H9 (cell line): Measurements from ENCODE around the gene ITGA11. TPM values are rescaled to one million over a fixed set of nuclear protein-coding genes. Genes with fewer than 3 reads are reported as not detected.

Source experiments
- DNase-seq: peaks from one replicate; pipeline ENCODE4 v3.0.0-alpha.2; 2017
- H2AFZ ChIP-seq: one replicate; pipeline ENCODE4 v1.6.1; 2013; ENCODE audit warnings: mild to moderate bottlenecking, low read length, control low read depth, moderate library complexity
- H2AK5ac ChIP-seq: 2 replicates; pipeline ENCODE4 v1.6.1; 2013; ENCODE audit warnings: low read length, control low read depth, mixed read lengths; ENCODE audit not compliant: insufficient read length
- H2BK120ac ChIP-seq: one replicate; pipeline ENCODE4 v1.6.1; 2013; ENCODE audit warnings: low read depth, mild to moderate bottlenecking, low read length, control low read depth, inconsistent platforms; ENCODE audit not compliant: poor library complexity, severe bottlenecking
- H2BK12ac ChIP-seq: 2 replicates; pipeline ENCODE4 v1.6.1; 2013; ENCODE audit warnings: low read length, control low read depth, mixed read lengths, low read depth; ENCODE audit not compliant: insufficient read length
- H2BK15ac ChIP-seq: 2 replicates; pipeline ENCODE4 v1.6.1; 2013; ENCODE audit warnings: low read depth, low read length, control low read depth
- H2BK20ac ChIP-seq: one replicate; pipeline ENCODE4 v1.6.1; 2013; ENCODE audit warnings: low read depth, mild to moderate bottlenecking, low read length, control low read depth, inconsistent platforms; ENCODE audit not compliant: poor library complexity, severe bottlenecking
- H2BK5ac ChIP-seq: 2 replicates; pipeline ENCODE4 v1.6.1; 2013; ENCODE audit warnings: low read length, control low read depth, mixed read lengths; ENCODE audit not compliant: insufficient read length
- H3K14ac ChIP-seq: 2 replicates; pipeline ENCODE4 v1.6.1; 2013; ENCODE audit warnings: low read length, control low read depth; ENCODE audit not compliant: insufficient read depth
- H3K18ac ChIP-seq: 2 replicates; pipeline ENCODE4 v1.6.1; 2013; ENCODE audit warnings: low read depth, mild to moderate bottlenecking, mixed read lengths, low read length, control low read depth; ENCODE audit not compliant: insufficient read length
- H3K23ac ChIP-seq: 2 replicates; pipeline ENCODE4 v1.6.1; 2013; ENCODE audit warnings: low read length, control low read depth, mixed read lengths, low read depth; ENCODE audit not compliant: insufficient read length
- H3K23me2 ChIP-seq: 2 replicates; pipeline ENCODE4 v1.6.1; 2013; ENCODE audit warnings: low read depth, mild to moderate bottlenecking, mixed read lengths, low read length, control low read depth; ENCODE audit not compliant: insufficient read length, poor library complexity, severe bottlenecking
- H3K27ac ChIP-seq: 2 replicates; pipeline ENCODE4 v1.5.1; 2013; ENCODE audit warnings: low read length, control low read depth, mixed read lengths, low read depth; ENCODE audit not compliant: insufficient read length
- H3K27me3 ChIP-seq: 2 replicates; pipeline ENCODE4 v1.6.1; 2013; ENCODE audit warnings: low read length, control low read depth, inconsistent platforms; ENCODE audit not compliant: insufficient read depth
- H3K4ac ChIP-seq: 2 replicates; pipeline ENCODE4 v1.6.1; 2013; ENCODE audit warnings: low read depth, mild to moderate bottlenecking, control low read depth, inconsistent platforms, low read length, moderate library complexity
- H3K4me1 ChIP-seq: 2 replicates; pipeline ENCODE4 v1.6.1; 2013; ENCODE audit warnings: low read length, control low read depth, inconsistent platforms; ENCODE audit not compliant: insufficient read depth
- H3K4me2 ChIP-seq: 2 replicates; pipeline ENCODE4 v1.6.1; 2013; ENCODE audit warnings: low read length, control low read depth, mixed read lengths; ENCODE audit not compliant: insufficient read length, insufficient read depth
- H3K56ac ChIP-seq: 2 replicates; pipeline ENCODE4 v1.6.1; 2013; ENCODE audit warnings: low read depth, mild to moderate bottlenecking, mixed read lengths, low read length, control low read depth; ENCODE audit not compliant: insufficient read length
- H3K79me1 ChIP-seq: 2 replicates; pipeline ENCODE4 v1.6.1; 2013; ENCODE audit warnings: low read depth, mild to moderate bottlenecking, moderate library complexity, low read length, control low read depth, inconsistent platforms; ENCODE audit not compliant: insufficient read depth, poor library complexity, severe bottlenecking
- H3K79me2 ChIP-seq: 2 replicates; pipeline ENCODE4 v1.6.1; 2013; ENCODE audit warnings: low read length, control low read depth, inconsistent platforms; ENCODE audit not compliant: insufficient read depth
- H3K9ac ChIP-seq: 2 replicates; pipeline ENCODE4 v1.6.1; 2013; ENCODE audit warnings: low read length, control low read depth, mixed read lengths; ENCODE audit not compliant: insufficient read length; ENCODE audit errors: extremely low read depth
- H3K9me3 ChIP-seq: one replicate; pipeline ENCODE4 v1.6.1; 2013; ENCODE audit warnings: low read depth, low read length, inconsistent platforms; ENCODE audit not compliant: control insufficient read depth
- H3T11ph ChIP-seq: one replicate; pipeline ENCODE4 v1.6.1; 2013; ENCODE audit warnings: mild to moderate bottlenecking, low read length, control low read depth, inconsistent platforms
- H4K20me1 ChIP-seq: one replicate; pipeline ENCODE4 v1.6.1; 2013; ENCODE audit not compliant: control insufficient read depth, insufficient read length, insufficient read depth
- H4K5ac ChIP-seq: 2 replicates; pipeline ENCODE4 v1.6.1; 2013; ENCODE audit warnings: low read depth, mild to moderate bottlenecking, mixed read lengths, low read length, control low read depth; ENCODE audit not compliant: insufficient read length
- H4K8ac ChIP-seq: replicated peaks from 2 replicates; pipeline ENCODE4 v1.6.1; 2013; ENCODE audit warnings: low read length, control low read depth, mixed read lengths, low read depth; ENCODE audit not compliant: insufficient read length
- H4K91ac ChIP-seq: 2 replicates; pipeline ENCODE4 v1.6.1; 2013; ENCODE audit warnings: low read depth, mild to moderate bottlenecking, moderate library complexity, mixed read lengths, low read length, control low read depth; ENCODE audit not compliant: insufficient read length
- H3K27ac Mint-ChIP-seq, 3 experiments: 2 replicates in 2 of 3; 3 replicates in 1 of 3; pipeline ENCODE4 v1.8.0; 2020 to 2021; ENCODE audit warnings: mixed read lengths in 3 of 3, mild to moderate bottlenecking in 1 of 3, moderate library complexity in 1 of 3
- H3K27me3 Mint-ChIP-seq: 2 replicates; pipeline ENCODE4 v1.8.0; 2021; ENCODE audit warnings: low read depth, mild to moderate bottlenecking, moderate library complexity, mixed read lengths
- H3K36me3 Mint-ChIP-seq, 3 experiments: 2 replicates in 2 of 3; 3 replicates in 1 of 3; pipeline ENCODE4 v1.8.0; 2020 to 2021; ENCODE audit warnings: low read depth in 3 of 3, mixed read lengths in 3 of 3; ENCODE audit not compliant: insufficient read depth in 1 of 3
- H3K4me1 Mint-ChIP-seq, 2 experiments: 2 replicates each; pipeline ENCODE4 v1.8.0; 2020; ENCODE audit warnings: mixed read lengths in 2 of 2
- H3K4me3 Mint-ChIP-seq, 2 experiments: 2 replicates in 1 of 2; 3 replicates in 1 of 2; pipeline ENCODE4 v1.8.0; 2020 to 2021; ENCODE audit warnings: mild to moderate bottlenecking in 2 of 2, mixed read lengths in 2 of 2, moderate library complexity in 1 of 2
- H3K9me3 Mint-ChIP-seq, 2 experiments: 2 replicates in 1 of 2; 3 replicates in 1 of 2; pipeline ENCODE4 v1.8.0; 2020; ENCODE audit warnings: mild to moderate bottlenecking in 2 of 2, mixed read lengths in 2 of 2, moderate library complexity in 1 of 2
- CTCF ChIP-seq: fragments of 200-600 bp; sonication (generic); conservative IDR thresholded peaks from 3 replicates; pipeline ENCODE4 v1.8.0; 2021; ENCODE audit warnings: antibody characterized with exemption, mild to moderate bottlenecking
- WGBS: extraction: QIAGEN DNeasy Blood & Tissue Kit; methylation state at CpG from one replicate; pipeline ENCODE4 v1.1.7; 2013; ENCODE audit warnings: missing lambda C conversion rate, low lambda C conversion rate, mixed read lengths; ENCODE audit not compliant: insufficient read length; ENCODE audit errors: extremely low coverage; 5-methylcytosine and 5-hydroxymethylcytosine counted together
- total RNA-seq: library from RNA; stranded (reverse); gene quantifications from 2 replicates; pipeline ENCODE4 v1.2.1, GENCODE V29; 2021

The ITGA11 gene
- total RNA-seq, 1 experiment from 2014 or later = 0.07 TPM

GRCh38 chr15:68411343-68411675 is 20.7 kb downstream of the ITGA11 start:
- no peaks in the 10 kb centered on the region; the same call in 1 of the 2 replicates for H3K27me3 ChIP-seq
- H2BK5ac ChIP-seq = no peak overlapping the region
- H2BK12ac ChIP-seq = no peak overlapping the region
- no peak overlapping the region for H3K23ac ChIP-seq
- DNase-seq = peak; percentile 16
- H3K4me3 Mint-ChIP-seq = no peak overlapping the region
- no CpG with 5 or more reads among the region's 4 CpGs for WGBS
- no peak overlapping the region for H3K9ac ChIP-seq
- no peaks in the 10 kb centered on the region for H3K9me3 ChIP-seq
- no peaks in the 10 kb centered on the region for H3K9me3 Mint-ChIP-seq
- H3K4me1 ChIP-seq = no peaks in the 10 kb centered on the region
- no peak overlapping the region for H2BK20ac ChIP-seq
- no peaks in the 10 kb centered on the region for H3K23me2 ChIP-seq
- H3K14ac ChIP-seq = no peak overlapping the region
- H2AFZ ChIP-seq = no peak overlapping the region
- no peak overlapping the region for H3K4ac ChIP-seq
- no peak overlapping the region for H4K8ac ChIP-seq
- no peaks in the 10 kb centered on the region for H3K79me1 ChIP-seq
- no peak overlapping the region for H2BK15ac ChIP-seq
- H3K18ac ChIP-seq = no peak overlapping the region
- no peak overlapping the region for H2BK120ac ChIP-seq
- TF ChIP-seq CTCF = no peak
- H4K20me1 ChIP-seq = no peaks in the 10 kb centered on the region
- no peak overlapping the region for H3K4me2 ChIP-seq
- peaks cover 12% of the 10 kb centered on the region for H3K27me3 Mint-ChIP-seq
- no peaks in the 10 kb centered on the region for H3K36me3 Mint-ChIP-seq
- no peaks in the 10 kb centered on the region for H3K4me1 Mint-ChIP-seq
- no peak overlapping the region for H3K27ac Mint-ChIP-seq
- no peak overlapping the region for H2AK5ac ChIP-seq
- no peak overlapping the region for H3K56ac ChIP-seq
- no peak overlapping the region for H3K27ac ChIP-seq
- H3K79me2 ChIP-seq = no peaks in the 10 kb centered on the region
- H4K5ac ChIP-seq = no peak overlapping the region
- no peak overlapping the region for H3T11ph ChIP-seq
- no peak overlapping the region for H4K91ac ChIP-seq
